ENCODE data around the gene CBX7.
A peak's percentile ranks its signal among the peaks of the same experiment; 100 is the strongest.
"Not testable (repeated sequence)": the region's sequence is repeated elsewhere in the genome, so short reads cannot be mapped to it uniquely, and the experiment has no call there.

Gene CBX7

DNA sequence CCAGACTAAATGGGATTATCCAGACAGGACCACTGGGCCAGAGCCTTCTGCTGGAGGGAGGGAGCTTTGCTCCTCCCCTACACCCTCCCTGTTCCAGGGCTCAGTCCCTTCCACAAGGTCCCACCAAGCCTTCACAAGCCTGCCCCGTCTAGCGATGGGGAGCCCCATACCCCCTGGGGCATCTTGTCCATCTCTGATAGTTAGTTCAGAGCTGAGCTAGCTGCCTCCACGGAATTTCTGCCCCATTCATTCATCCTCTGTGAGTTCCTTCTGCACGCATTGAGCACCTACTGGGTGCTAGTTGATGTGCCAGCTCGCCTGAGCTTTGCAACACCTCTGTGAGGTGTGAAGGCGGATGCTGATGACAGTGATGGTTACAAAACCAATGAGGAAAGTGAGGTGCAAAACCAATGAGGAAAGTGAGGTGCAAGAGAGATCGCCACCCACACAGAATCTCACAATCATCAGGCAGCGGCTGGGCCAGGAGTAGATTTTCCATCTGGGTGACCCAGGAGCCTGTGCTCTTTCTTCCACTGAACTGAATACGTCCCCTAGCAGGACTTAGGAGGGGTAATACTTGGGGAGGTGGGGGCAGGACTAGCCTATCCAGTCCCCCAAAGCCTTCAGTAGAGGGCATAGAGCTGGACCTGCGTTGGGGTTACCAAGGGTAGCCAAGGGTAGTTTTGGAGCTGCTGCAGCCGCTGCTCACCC lies 21.5 kb upstream of the CBX7 start:
- DNase-seq = no peak

GRCh38 chr22:39173050-39173706 lies 20.7 kb upstream of the CBX7 start:
- DNase-seq = no peak

DNA sequence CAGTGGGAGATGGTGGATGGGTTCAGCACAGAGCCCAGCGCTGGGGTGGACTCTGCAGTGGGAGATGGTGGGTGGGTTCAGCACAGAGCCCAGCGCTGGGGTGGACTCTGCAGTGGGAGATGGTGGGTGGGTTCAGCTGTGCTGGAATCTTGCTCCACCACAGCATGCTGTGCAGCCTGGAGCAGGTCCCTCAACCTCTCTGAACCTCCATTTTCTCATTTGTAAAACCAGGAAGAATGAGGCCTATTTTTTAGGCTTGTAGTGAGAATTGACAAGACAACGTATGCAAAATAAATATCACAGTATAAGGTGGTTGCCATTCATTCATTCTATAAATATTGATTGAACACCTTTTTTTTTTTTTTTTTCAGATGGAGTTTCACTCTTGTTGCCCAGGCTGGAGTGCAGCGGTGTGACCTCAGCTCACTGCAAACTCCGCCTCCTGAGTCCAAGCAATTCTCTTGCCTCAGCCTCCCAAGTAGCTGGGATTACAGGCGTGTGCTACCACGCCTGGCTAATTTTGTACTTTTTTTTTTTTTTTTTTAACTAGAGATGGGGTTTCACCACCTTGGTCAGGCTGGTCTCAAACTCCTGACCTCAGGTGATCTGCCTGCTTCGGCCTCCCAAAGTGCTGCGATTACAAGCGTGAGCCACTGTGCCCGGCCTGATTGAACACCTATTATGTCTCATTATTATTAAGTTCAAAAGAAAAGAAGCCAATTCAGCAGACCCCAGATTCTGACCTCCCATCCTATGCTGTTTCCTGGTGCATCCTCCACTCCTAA lies 20.0 kb upstream of the CBX7 start:
- DNase-seq = not testable (repeated sequence)

GRCh38 chr22:39171623-39172264 lies 19.3 kb upstream of the CBX7 start:
- DNase-seq = no peak

GRCh38 chr22:39170825-39171622 lies 18.5 kb upstream of the CBX7 start:
- DNase-seq = peak; percentile 58 to 60

DNA sequence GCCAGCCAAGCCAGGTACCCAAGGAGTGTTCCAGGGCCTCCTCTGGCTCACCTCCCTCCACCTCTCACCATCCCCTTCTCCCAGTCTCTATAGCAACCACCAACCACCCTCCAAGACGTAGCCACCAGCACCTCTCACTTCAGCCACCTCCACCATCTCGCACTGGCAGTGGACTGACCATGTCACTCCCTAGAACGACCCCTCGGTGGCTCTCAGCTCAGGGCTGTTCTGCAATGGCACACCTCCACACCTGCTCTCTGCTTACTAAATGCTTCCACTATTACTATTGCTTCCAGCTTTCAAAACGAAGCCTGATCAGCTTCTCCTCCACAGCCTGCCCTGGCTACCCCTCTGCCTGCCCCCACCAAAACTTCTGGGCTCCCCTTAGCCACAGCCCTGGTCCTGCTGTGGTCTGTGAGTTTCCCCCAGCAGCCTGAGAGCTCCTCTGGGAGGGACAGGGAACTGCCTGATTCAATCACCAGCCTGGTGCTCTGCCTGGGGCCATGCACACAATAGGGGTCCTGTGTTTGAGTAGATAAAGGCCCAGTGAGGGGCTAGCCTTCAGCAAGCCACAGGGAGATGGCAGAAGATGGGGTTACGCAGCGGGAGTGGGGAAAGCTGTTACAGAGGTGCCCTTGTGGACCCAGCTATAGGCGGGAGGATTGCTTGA lies 17.5 kb upstream of the CBX7 start:
- no peak for DNase-seq

DNA sequence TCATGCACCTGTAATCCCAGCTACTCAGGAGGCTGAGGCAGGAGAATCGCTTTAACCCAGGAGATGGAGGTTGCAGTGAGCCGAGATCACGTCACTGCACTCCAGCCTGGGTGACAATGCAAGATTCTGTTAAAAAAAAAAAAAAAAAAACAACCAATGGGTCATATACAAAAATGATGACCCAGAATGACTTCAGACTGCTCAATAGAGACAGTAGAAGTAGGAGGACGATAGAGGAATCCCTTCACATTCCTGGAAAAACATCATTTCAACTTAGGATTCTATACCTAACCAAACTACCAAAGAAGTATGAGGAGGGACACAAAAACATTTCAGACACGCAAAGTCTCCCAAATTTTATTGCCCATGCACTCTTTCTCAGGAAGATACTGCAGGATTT lies 14.1 kb upstream of the CBX7 start:
- no peak for DNase-seq

- not testable (repeated sequence) for DNase-seq
Measured at GRCh38 chr22:39156093-39156492, 3.6 kb upstream of the CBX7 start.

- no peak for DNase-seq
Measured at GRCh38 chr22:39155421-39155820, 2.9 kb upstream of the CBX7 start.

- DNase-seq = no peak
Measured at GRCh38 chr22:39153220-39153717, 789 bp upstream of the CBX7 start.

- DNase-seq = no peak
Measured at GRCh38 chr22:39152024-39152510, 413 bp downstream of the CBX7 start.

- no peak for DNase-seq
Measured at GRCh38 chr22:39151329-39151975, 1.0 kb downstream of the CBX7 start.

DNA sequence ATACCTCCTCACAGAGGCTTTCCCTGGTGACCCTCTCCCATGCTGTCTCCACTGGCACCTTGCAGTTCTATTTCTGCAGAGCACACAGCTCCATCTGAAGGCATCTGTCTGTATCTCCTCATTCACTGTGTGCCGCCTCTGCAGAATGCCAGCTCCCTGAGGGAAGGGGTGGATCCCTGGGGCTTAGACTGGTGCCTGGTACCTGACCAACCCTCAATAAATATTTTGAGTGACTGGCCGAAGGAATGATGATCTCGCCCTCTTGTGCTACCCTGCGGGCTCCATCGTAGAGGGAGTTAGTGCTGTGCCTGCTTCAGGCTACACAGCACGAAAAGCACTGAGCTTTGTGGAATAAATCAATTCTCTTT lies 1.6 kb downstream of the CBX7 start:
- DNase-seq = no peak

DNA sequence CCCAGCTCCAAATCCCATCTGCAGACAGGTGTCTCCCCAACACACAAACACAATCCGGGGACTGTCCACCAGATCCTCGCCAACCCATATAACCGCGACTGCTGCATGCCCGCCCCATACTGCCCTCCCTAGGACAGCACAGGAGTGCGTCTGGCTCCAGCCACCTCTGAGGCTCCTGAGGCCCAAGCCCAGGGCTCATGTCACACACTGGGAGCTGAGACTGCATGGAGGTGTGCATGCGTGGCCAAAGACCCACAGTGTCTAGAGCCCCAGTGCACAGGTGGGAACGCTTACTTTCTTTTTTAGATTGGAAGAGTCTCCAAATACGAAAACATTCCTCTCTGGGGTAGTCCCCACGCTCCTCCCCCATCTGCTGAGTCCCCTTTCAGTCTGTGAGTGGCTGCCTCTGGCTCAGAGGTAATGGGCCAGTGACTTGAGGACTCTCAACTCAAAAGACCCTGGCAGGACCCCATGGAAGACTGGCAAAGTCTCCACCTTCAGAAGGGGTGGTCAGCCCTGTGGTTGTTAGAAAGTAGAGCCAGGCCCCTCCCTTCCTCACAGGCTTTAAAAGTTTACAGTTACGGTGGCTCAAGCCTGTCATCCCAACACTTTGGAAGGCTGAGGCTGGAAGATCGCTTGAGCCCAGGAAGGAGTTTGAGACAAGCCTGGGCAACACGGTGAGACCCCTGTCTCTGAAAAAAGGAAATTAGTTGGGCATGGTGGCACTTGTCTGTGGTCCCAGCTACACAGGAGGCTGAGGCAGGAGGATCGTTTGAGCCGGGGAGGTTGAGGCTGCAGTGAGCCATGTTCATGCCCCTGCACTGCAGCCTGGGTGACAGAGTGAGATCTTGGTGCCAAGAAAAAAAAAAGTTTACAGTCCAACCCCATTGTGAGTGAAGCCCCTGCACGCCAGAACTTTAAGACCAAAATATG lies 2.3 kb downstream of the CBX7 start:
- no peak for DNase-seq

- DNase-seq = no peak
Measured at GRCh38 chr22:39148727-39149535, 3.5 kb downstream of the CBX7 start.

GRCh38 chr22:39148026-39148726 lies 4.3 kb downstream of the CBX7 start:
- no peak for DNase-seq

GRCh38 chr22:39147335-39148025 lies 5.0 kb downstream of the CBX7 start:
- no peak for DNase-seq
